Endothelial cell of umbilical vein (primary cell): ENCODE data around the gene BBX.

Experiments
- EZH2 ChIP-seq: IDR thresholded peaks from 2 replicates; pipeline ENCODE4 v1.6.1; 2012; ENCODE audit warnings: borderline replicate concordance, low read depth, mild to moderate bottlenecking, moderate library complexity, low read length, inconsistent platforms; ENCODE audit not compliant: severe bottlenecking
- POLR2A ChIP-seq: IDR thresholded peaks from 2 replicates; pipeline ENCODE4 v1.6.1; 2012; ENCODE audit warnings: low read depth, mild to moderate bottlenecking, control low read depth, low read length
- TF ChIP-seq, protein P1 (sequence below), 2 donors: IDR thresholded peaks; 1 replicate in 1 of 2; 2 replicates in 1 of 2; pipeline ENCODE4 v1.5.1; 2011; ENCODE audit warnings: low read length in 2 of 2, mild to moderate bottlenecking in 2 of 2, moderate library complexity in 2 of 2, control low read depth in 1 of 2, inconsistent platforms in 1 of 2, low read depth in 1 of 2; ENCODE audit not compliant: insufficient read depth in 1 of 2; ENCODE audit errors: extremely low read depth in 1 of 2
- TF ChIP-seq, protein P2 (sequence below): IDR thresholded peaks from 2 replicates; pipeline ENCODE4 v1.6.1; 2011; ENCODE audit not compliant: insufficient read depth, insufficient read length

DNA sequence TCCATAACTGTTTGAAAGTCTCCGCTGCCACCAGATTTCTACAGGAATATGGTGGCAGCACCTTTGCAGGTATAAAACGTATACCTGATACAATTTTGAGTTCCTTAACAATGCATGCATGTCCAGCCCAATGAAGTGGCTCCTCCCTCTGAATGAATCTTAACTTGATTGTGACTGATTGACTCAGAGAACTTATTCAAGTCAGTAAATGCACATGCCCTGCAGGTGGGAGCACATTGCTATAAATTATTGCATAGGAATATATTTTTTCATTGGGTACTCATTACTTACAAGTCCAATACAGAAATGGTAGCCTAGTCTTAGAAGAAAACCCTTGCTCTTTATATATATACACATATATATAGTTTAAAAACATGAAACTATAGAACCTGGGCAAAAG, 259.3 kb downstream of the BBX start:
- TF ChIP-seq, protein P1, sequence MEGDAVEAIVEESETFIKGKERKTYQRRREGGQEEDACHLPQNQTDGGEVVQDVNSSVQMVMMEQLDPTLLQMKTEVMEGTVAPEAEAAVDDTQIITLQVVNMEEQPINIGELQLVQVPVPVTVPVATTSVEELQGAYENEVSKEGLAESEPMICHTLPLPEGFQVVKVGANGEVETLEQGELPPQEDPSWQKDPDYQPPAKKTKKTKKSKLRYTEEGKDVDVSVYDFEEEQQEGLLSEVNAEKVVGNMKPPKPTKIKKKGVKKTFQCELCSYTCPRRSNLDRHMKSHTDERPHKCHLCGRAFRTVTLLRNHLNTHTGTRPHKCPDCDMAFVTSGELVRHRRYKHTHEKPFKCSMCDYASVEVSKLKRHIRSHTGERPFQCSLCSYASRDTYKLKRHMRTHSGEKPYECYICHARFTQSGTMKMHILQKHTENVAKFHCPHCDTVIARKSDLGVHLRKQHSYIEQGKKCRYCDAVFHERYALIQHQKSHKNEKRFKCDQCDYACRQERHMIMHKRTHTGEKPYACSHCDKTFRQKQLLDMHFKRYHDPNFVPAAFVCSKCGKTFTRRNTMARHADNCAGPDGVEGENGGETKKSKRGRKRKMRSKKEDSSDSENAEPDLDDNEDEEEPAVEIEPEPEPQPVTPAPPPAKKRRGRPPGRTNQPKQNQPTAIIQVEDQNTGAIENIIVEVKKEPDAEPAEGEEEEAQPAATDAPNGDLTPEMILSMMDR (IDR thresholded peaks at IDR 0.05; ENCODE audit: extremely low read depth in 1 of 2, insufficient read depth in 1 of 2, low read depth in 1 of 2, low read length in 2 of 2) = no peak
- TF ChIP-seq EZH2 = no peak
- no peak for TF ChIP-seq POLR2A
- TF ChIP-seq, protein P2, sequence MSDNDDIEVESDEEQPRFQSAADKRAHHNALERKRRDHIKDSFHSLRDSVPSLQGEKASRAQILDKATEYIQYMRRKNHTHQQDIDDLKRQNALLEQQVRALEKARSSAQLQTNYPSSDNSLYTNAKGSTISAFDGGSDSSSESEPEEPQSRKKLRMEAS = no peak
